Mesenchymal stem cell (in vitro differentiated cells and primary cell): ENCODE results near the gene BRD9.

Source experiments
- DNase-seq: peaks from one replicate; pipeline ENCODE4 v3.0.0-alpha.2; 2013
- H2AFZ ChIP-seq: one replicate; pipeline ENCODE4 v1.6.1; 2013; ENCODE audit warnings: low read depth, mild to moderate bottlenecking, control low read depth, inconsistent platforms, low read length, moderate library complexity
- H2AK5ac ChIP-seq: 2 replicates; pipeline ENCODE4 v1.6.1; 2013; ENCODE audit warnings: low read length, moderate library complexity, mild to moderate bottlenecking, inconsistent platforms; ENCODE audit not compliant: severe bottlenecking
- H2BK120ac ChIP-seq: one replicate; pipeline ENCODE4 v1.6.1; 2013; ENCODE audit warnings: low read depth, mild to moderate bottlenecking, inconsistent platforms, low read length, moderate library complexity
- H2BK12ac ChIP-seq, 2 experiments: one replicate each; pipeline ENCODE4 v1.6.1; 2013; ENCODE audit warnings: inconsistent platforms in 2 of 2, low read length in 2 of 2, mild to moderate bottlenecking in 2 of 2, moderate library complexity in 2 of 2, control low read depth in 1 of 2
- H2BK15ac ChIP-seq: one replicate; pipeline ENCODE4 v1.6.1; 2013; ENCODE audit warnings: mild to moderate bottlenecking, low read depth, inconsistent platforms; ENCODE audit not compliant: poor library complexity, severe bottlenecking
- H2BK5ac ChIP-seq: 2 replicates; pipeline ENCODE4 v1.6.1; 2013; ENCODE audit warnings: low read depth, mild to moderate bottlenecking, low read length, control low read depth, inconsistent platforms; ENCODE audit not compliant: poor library complexity, severe bottlenecking
- H3K14ac ChIP-seq, 2 experiments: one replicate each; pipeline ENCODE4 v1.6.1; 2013; ENCODE audit warnings: inconsistent platforms in 2 of 2, low read length in 2 of 2, control low read depth in 1 of 2, mild to moderate bottlenecking in 1 of 2, moderate library complexity in 1 of 2
- H3K18ac ChIP-seq, 2 experiments: one replicate each; pipeline ENCODE4 v1.6.1; 2013; ENCODE audit warnings: inconsistent platforms in 2 of 2, low read length in 2 of 2, control low read depth in 1 of 2, low read depth in 1 of 2, mild to moderate bottlenecking in 1 of 2
- H3K23ac ChIP-seq, 2 experiments: one replicate each; pipeline ENCODE4 v1.6.1; 2013; ENCODE audit warnings: inconsistent platforms in 2 of 2, low read length in 2 of 2, mild to moderate bottlenecking in 2 of 2, moderate library complexity in 2 of 2, control low read depth in 1 of 2
- H3K27ac ChIP-seq: 2 replicates; pipeline ENCODE4 v1.5.1; 2013; ENCODE audit warnings: mild to moderate bottlenecking, moderate library complexity, low read length, control low read depth, inconsistent platforms; ENCODE audit not compliant: poor library complexity, severe bottlenecking
- H3K27me3 ChIP-seq, 2 experiments: 2 replicates each; pipeline versions ENCODE4 v1.6.1 to v1.7.0; 2013; ENCODE audit warnings: low read length in 2 of 2, mild to moderate bottlenecking in 2 of 2, moderate library complexity in 2 of 2, control low read depth in 1 of 2, inconsistent platforms in 1 of 2; ENCODE audit not compliant: control insufficient read depth in 1 of 2, insufficient read depth in 1 of 2
- H3K36me3 ChIP-seq, 2 experiments: 2 replicates each; pipeline versions ENCODE4 v1.6.1 to v1.7.0; 2013; ENCODE audit warnings: low read length in 2 of 2, control low read depth in 1 of 2, inconsistent platforms in 1 of 2, low read depth in 1 of 2, mild to moderate bottlenecking in 1 of 2; ENCODE audit not compliant: insufficient read depth in 2 of 2, control insufficient read depth in 1 of 2
- H3K4ac ChIP-seq, 2 experiments: one replicate each; pipeline ENCODE4 v1.6.1; 2013; ENCODE audit warnings: inconsistent platforms in 2 of 2, low read length in 2 of 2, mild to moderate bottlenecking in 2 of 2, moderate library complexity in 2 of 2, control low read depth in 1 of 2, low read depth in 1 of 2
- H3K4me1 ChIP-seq: 2 replicates; pipeline ENCODE4 v1.6.1; 2013; ENCODE audit warnings: low read depth, low read length, control low read depth; ENCODE audit not compliant: control insufficient read depth, insufficient read depth
- H3K4me2 ChIP-seq: 2 replicates; pipeline ENCODE4 v1.6.1; 2013; ENCODE audit warnings: low read length, mild to moderate bottlenecking, inconsistent platforms; ENCODE audit not compliant: poor library complexity, severe bottlenecking
- H3K4me3 ChIP-seq, 2 experiments: 2 replicates each; pipeline versions ENCODE4 v1.5.1 to v1.7.0; 2013; ENCODE audit warnings: low read length in 2 of 2, mild to moderate bottlenecking in 2 of 2, control low read depth in 1 of 2, low read depth in 1 of 2; ENCODE audit not compliant: insufficient read depth in 1 of 2
- H3K79me1 ChIP-seq: replicated peaks from 2 replicates; pipeline ENCODE4 v1.6.1; 2013; ENCODE audit warnings: mild to moderate bottlenecking, control low read depth, low read length, inconsistent platforms; ENCODE audit not compliant: poor library complexity, severe bottlenecking
- H3K9ac ChIP-seq: 2 replicates; pipeline ENCODE4 v1.7.0; 2013; ENCODE audit warnings: mild to moderate bottlenecking, low read length, moderate library complexity
- H3K9me3 ChIP-seq: 2 replicates; pipeline ENCODE4 v1.7.0; 2013; ENCODE audit warnings: mild to moderate bottlenecking, low read length; ENCODE audit not compliant: control insufficient read depth
- H4K8ac ChIP-seq: one replicate; pipeline ENCODE4 v1.6.1; 2013; ENCODE audit warnings: inconsistent platforms, mild to moderate bottlenecking, low read length, moderate library complexity
- H4K91ac ChIP-seq: one replicate; pipeline ENCODE4 v1.6.1; 2013; ENCODE audit warnings: mild to moderate bottlenecking, low read length, inconsistent platforms
- WGBS: methylation state at CpG from one replicate; pipeline ENCODE4 v1.1.7; 2013; ENCODE audit warnings: mixed read lengths; 5-methylcytosine and 5-hydroxymethylcytosine counted together

BRD9 gene

DNA sequence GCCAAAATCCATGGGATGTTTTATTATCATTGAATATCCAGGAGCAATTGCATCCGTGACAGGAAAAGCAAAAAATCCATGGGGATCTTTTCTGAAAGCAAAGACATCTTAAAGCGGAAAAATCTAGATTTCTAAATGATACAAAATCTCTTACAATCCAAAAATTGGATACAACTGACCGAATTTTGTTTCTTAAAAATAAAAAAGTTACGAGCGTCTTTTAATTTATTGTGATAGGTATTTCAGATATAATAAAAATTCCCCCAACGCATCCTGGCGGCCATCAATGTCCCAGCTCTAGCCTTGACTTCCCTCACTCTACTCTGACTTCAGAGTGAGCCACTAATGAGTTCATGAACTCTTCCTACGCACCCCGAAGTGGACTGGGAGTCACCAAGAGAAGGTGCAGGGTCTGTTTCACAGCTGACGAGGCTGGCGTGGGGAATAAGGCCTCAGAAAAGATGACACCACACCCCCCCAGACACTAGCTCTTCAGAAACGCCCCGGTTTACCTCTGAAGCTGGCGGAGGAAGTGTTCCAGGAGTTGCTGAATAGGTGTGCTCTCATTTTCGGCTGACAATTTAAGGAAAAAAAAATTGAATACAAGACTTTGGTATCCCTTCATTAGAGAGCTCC is 3.4 kb downstream of the BRD9 start:
- H2BK5ac ChIP-seq, result no peak overlapping the region
- no peak overlapping the region for H3K4me2 ChIP-seq
- no peak overlapping the region for H3K23ac ChIP-seq
- H3K27me3 ChIP-seq, result no peaks in the 10 kb centered on the region
- H4K8ac ChIP-seq, result no peak overlapping the region
- no peak overlapping the region for H2BK120ac ChIP-seq
- no peak overlapping the region for H2AFZ ChIP-seq
- H3K9me3 ChIP-seq, result no peaks in the 10 kb centered on the region
- no peak overlapping the region for H2AK5ac ChIP-seq
- H4K91ac ChIP-seq, result no peak overlapping the region
- no peak overlapping the region for H3K9ac ChIP-seq
- no peak overlapping the region for H3K18ac ChIP-seq
- no peak overlapping the region for H3K14ac ChIP-seq
- H3K4ac ChIP-seq, result no peak overlapping the region
- H3K4me3 ChIP-seq, result no peak overlapping the region
- H3K36me3 ChIP-seq, result peaks cover 67 to 70% of the 10 kb centered on the region in 2 experiments
- no peak for DNase-seq
- H2BK15ac ChIP-seq, result no peak overlapping the region
- H3K79me1 ChIP-seq, result peaks cover 57% of the 10 kb centered on the region
- whole genome bisulfite sequencing, result 98% methylated on average over 11 of the region's 15 CpGs
- peaks cover 27% of the 10 kb centered on the region for H3K4me1 ChIP-seq
- no peak overlapping the region for H3K27ac ChIP-seq
- no peak overlapping the region for H2BK12ac ChIP-seq

DNA sequence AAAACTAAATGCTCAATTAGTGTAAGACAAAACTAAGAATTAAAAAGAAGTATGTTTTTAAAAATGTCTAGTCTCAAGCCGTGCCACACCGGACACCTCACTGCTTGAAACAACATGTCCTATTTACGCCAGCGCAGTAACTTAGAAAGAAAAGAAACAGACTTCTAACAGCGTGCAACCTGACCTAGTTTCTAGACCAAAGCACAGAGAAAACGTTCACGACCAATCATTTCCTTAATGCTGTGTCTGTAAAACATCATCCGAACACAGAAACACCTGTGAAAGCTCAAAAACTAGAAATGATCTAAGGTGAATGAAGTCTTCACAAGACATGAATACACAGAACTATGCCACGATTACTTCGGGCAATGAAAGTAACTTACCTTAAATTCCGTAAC is 4.0 kb downstream of the BRD9 start:
- peak overlapping the region; percentile 33 for H3K9ac ChIP-seq
- H4K91ac ChIP-seq, result no peak overlapping the region
- H2AK5ac ChIP-seq, result no peak overlapping the region
- H2BK15ac ChIP-seq, result no peak overlapping the region
- no peak overlapping the region for H2BK5ac ChIP-seq
- no peaks in the 10 kb centered on the region for H3K9me3 ChIP-seq
- DNase-seq, result no peak
- no peak overlapping the region for H3K27ac ChIP-seq
- no peaks in the 10 kb centered on the region for H3K27me3 ChIP-seq
- no peak overlapping the region for H3K23ac ChIP-seq
- WGBS, result 96% methylated on average over 11 of the region's 11 CpGs
- no peak overlapping the region for H2BK12ac ChIP-seq
- no peak overlapping the region for H3K4me3 ChIP-seq
- H2BK120ac ChIP-seq, result no peak overlapping the region
- no peak overlapping the region for H2AFZ ChIP-seq
- peaks cover 52% of the 10 kb centered on the region for H3K79me1 ChIP-seq
- no peak overlapping the region for H3K4me2 ChIP-seq
- H3K4ac ChIP-seq, result no peak overlapping the region
- peaks cover 67 to 76% of the 10 kb centered on the region in 2 experiments for H3K36me3 ChIP-seq
- H3K18ac ChIP-seq, result no peak overlapping the region
- no peak overlapping the region for H3K14ac ChIP-seq
- H4K8ac ChIP-seq, result no peak overlapping the region
- H3K4me1 ChIP-seq, result peaks cover 22% of the 10 kb centered on the region

DNA sequence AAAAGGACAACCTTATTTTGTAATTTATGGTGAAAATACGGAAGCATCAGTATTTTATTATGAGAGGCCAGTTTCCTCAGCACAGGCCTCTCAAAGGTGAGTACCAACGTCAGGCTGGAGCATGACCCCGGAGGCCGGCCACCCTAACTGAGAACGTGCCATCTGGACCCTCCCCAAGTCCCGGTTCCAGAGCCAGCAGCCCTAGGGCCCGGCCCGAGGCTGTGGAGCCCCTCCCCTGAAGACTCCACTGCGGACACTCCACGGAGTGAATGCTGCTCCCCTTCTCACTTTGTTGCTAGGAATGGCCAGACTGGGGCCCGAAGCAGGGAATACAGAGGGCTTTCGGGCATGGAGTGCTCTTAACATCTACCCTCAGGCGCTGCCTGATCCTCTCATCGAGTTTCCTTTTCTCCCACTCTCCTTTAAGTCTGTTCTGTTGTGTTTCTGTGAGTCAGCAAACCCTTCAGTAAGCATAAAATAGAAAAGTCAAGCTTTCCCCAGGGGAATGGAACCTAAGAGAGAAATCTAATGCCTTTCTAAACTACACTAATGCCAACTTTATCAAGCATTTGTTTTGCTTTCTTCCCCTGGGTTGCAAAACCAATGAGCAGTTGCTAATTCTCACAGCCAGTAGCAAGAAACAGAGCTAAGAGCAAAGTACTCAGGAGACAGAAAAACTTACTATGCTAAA is 4.5 kb downstream of the BRD9 start:
- no peak overlapping the region for H2AK5ac ChIP-seq

DNA sequence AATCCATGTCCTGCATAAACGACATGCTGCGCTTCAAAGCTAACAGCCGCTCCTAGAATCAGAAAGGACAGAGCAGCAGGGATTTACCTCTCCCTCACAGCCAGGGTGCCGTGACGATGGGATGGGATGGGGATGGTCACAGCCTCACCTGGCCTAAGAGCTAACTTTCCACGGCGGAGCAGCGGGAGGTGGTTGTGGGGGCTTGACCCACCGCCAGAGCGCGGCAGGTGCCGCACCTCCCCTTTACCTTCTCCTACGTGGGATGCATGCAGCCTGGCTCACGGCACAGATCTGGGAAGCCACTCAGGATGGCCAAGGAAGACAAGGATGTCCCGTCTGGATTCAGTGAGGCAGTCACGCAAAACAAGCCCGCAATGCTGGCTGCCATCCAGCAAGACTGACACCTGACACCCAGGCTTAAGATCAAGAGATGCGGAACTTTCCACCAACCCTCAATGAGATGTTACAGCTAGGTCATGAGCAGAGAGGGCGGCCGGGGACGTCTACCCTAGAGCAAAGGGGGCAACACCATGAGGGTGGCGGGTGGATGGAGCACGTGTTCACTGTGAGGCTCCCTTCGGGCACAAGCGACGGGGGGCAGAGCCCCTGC is 5.8 kb downstream of the BRD9 start:
- H3K27me3 ChIP-seq, result no peaks in the 10 kb centered on the region
- no peak overlapping the region for H2BK5ac ChIP-seq
- no peak overlapping the region for H3K4me2 ChIP-seq
- DNase-seq, result no peak
- H3K9me3 ChIP-seq, result no peaks in the 10 kb centered on the region
- no peak overlapping the region for H3K4ac ChIP-seq
- no peak overlapping the region for H3K9ac ChIP-seq
- H3K23ac ChIP-seq, result no peak overlapping the region
- no peak overlapping the region for H3K27ac ChIP-seq
- no peak overlapping the region for H2BK15ac ChIP-seq
- no peak overlapping the region for H2AK5ac ChIP-seq
- no peak overlapping the region for H3K14ac ChIP-seq
- H3K18ac ChIP-seq, result no peak overlapping the region
- H3K4me1 ChIP-seq, result peaks cover 14% of the 10 kb centered on the region
- H3K36me3 ChIP-seq, result peaks cover 85 to 94% of the 10 kb centered on the region in 2 experiments
- H2AFZ ChIP-seq, result no peak overlapping the region
- 97% methylated on average over 26 of the region's 26 CpGs for WGBS
- H2BK120ac ChIP-seq, result no peak overlapping the region
- H3K79me1 ChIP-seq, result peaks cover 54% of the 10 kb centered on the region
- no peak overlapping the region for H2BK12ac ChIP-seq
- H4K8ac ChIP-seq, result no peak overlapping the region
- H3K4me3 ChIP-seq, result no peak overlapping the region
- no peak overlapping the region for H4K91ac ChIP-seq

More for the DNA sequence above, 4.5 kb downstream of the BRD9 start:
- no peak overlapping the region for H2BK15ac ChIP-seq
- H3K4ac ChIP-seq, result no peak overlapping the region
- H3K23ac ChIP-seq, result no peak overlapping the region
- H3K27ac ChIP-seq, result no peak overlapping the region
- no peak overlapping the region for H2BK5ac ChIP-seq
- H3K4me3 ChIP-seq, result no peak overlapping the region
- H4K8ac ChIP-seq, result no peak overlapping the region
- peak overlapping the region; percentile 33 for H3K9ac ChIP-seq
- DNase-seq, result no peak
- H4K91ac ChIP-seq, result no peak overlapping the region
- H3K4me2 ChIP-seq, result no peak overlapping the region
- H3K18ac ChIP-seq, result no peak overlapping the region
- H3K27me3 ChIP-seq, result no peaks in the 10 kb centered on the region
- H2BK12ac ChIP-seq, result no peak overlapping the region
- no peak overlapping the region for H2AFZ ChIP-seq
- H3K9me3 ChIP-seq, result no peaks in the 10 kb centered on the region
- peaks cover 16% of the 10 kb centered on the region for H3K4me1 ChIP-seq
- WGBS, result 97% methylated on average over 13 of the region's 14 CpGs
- H2BK120ac ChIP-seq, result no peak overlapping the region
- peaks cover 48% of the 10 kb centered on the region for H3K79me1 ChIP-seq
- no peak overlapping the region for H3K14ac ChIP-seq
- H3K36me3 ChIP-seq, result peaks cover 72 to 81% of the 10 kb centered on the region in 2 experiments
